ENCODE data around the gene ANGEL1.

DNA sequence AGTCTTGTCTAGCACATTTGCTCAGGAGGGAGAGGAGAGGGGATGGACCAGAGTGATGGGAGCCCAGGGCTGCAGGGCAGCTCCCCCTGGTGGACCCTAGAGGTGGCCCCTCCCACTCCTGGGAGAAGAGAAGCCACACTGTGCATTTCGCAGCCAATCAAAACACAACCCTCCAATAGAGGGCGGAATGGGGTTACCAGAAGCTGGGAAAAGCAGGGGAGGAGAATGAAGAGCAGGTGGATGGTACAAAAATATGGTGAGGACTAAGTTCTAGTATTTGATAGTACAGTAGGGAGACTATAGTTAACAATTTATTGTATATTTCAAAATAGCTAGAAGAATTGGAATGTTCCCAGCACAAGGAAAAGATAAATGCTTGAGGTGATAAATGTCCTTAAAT, 27.8 kb downstream of the ANGEL1 start:
- TF ChIP-seq TAF1 (IDR thresholded peaks at IDR 0.05; ENCODE audit: low read depth, low read length) (no peak), SIN3A (conservative IDR thresholded peaks at IDR 0.05 in 1 of 2, IDR thresholded peaks at IDR 0.05 in 1 of 2; ENCODE audit: low read depth in 1 of 2, low read length in 2 of 2) (no peak), SP2 (IDR thresholded peaks at IDR 0.05; ENCODE audit: low read length) (no peak), YY1 (IDR thresholded peaks at IDR 0.05; ENCODE audit: low read depth, low read length) (0 out of 2 replicates have a peak, but pooled peaks have one; percentile 22), GABPA (IDR thresholded peaks at IDR 0.05; ENCODE audit: borderline replicate concordance, insufficient read depth, low read length) (no peak), EZH2 (IDR thresholded peaks at IDR 0.05; ENCODE audit: low read depth, low read length, severe bottlenecking) (no peak), PHF8 (conservative IDR thresholded peaks at IDR 0.05; ENCODE audit: low read depth, low read length) (no peak), POLR2A (IDR thresholded peaks at IDR 0.05; ENCODE audit: control extremely low read depth in 1 of 2, low read depth in 2 of 2, low read length in 2 of 2) (no peak), POLR2AphosphoS5 (IDR thresholded peaks at IDR 0.05; ENCODE audit: low read depth, low read length) (no peak)
- TF ChIP-seq, protein P1, sequence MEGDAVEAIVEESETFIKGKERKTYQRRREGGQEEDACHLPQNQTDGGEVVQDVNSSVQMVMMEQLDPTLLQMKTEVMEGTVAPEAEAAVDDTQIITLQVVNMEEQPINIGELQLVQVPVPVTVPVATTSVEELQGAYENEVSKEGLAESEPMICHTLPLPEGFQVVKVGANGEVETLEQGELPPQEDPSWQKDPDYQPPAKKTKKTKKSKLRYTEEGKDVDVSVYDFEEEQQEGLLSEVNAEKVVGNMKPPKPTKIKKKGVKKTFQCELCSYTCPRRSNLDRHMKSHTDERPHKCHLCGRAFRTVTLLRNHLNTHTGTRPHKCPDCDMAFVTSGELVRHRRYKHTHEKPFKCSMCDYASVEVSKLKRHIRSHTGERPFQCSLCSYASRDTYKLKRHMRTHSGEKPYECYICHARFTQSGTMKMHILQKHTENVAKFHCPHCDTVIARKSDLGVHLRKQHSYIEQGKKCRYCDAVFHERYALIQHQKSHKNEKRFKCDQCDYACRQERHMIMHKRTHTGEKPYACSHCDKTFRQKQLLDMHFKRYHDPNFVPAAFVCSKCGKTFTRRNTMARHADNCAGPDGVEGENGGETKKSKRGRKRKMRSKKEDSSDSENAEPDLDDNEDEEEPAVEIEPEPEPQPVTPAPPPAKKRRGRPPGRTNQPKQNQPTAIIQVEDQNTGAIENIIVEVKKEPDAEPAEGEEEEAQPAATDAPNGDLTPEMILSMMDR (IDR thresholded peaks at IDR 0.05; ENCODE audit: control extremely low read depth in 1 of 3, insufficient read depth in 1 of 3, low read depth in 1 of 3, low read length in 3 of 3), result peak; percentile 94 to 99 (median 98)

All from H1 (cell line).